Activated CD8-positive, alpha-beta memory T cell treated with anti-CD3 and anti-CD28 coated beads for 24 hours (primary cell): ENCODE data around the gene ATP7B.

ENCODE experiments used
- DNase-seq: peaks from one replicate; pipeline ENCODE4 v3.0.0-alpha.2; 2020

ATP7B gene

DNA sequence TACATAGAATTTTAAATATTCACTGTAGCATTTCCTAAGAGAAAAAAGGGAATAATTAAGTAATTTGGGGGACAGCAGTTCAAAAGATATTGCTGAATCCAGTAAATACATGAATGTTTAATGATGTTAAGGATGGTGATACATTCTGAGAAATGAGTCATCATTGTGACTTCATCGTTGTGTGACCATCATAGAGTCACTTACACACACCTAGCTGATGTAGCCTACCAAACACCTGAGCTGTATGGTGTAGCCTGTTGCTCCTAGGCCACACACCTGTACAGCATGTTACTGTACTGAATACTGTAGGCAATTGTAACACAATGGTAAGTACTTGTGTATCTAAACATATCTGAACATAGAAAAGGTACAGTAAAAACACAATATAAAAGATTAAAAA lies 34.8 kb downstream of the ATP7B start:
- no peak for DNase-seq

DNA sequence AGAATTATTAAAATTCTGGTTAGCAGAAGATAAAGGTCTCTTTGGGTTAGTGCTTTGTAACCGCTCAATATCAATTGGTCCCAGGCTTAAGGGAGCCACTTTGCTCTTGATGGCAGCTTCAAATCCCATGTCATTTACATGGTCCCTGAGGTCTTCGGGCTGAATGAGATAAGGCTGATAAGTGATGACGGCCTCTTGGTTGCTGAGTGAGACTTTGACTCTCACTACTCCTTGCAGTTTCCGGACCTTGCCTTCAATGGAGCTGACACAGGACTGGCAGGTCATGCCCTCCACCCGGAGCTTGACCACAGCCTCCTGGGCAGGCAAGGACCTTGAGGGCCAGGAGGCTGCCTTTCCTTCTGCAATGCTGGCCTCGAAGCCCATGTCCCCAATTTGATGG lies 36.8 kb downstream of the ATP7B start:
- DNase-seq, result no peak

DNA sequence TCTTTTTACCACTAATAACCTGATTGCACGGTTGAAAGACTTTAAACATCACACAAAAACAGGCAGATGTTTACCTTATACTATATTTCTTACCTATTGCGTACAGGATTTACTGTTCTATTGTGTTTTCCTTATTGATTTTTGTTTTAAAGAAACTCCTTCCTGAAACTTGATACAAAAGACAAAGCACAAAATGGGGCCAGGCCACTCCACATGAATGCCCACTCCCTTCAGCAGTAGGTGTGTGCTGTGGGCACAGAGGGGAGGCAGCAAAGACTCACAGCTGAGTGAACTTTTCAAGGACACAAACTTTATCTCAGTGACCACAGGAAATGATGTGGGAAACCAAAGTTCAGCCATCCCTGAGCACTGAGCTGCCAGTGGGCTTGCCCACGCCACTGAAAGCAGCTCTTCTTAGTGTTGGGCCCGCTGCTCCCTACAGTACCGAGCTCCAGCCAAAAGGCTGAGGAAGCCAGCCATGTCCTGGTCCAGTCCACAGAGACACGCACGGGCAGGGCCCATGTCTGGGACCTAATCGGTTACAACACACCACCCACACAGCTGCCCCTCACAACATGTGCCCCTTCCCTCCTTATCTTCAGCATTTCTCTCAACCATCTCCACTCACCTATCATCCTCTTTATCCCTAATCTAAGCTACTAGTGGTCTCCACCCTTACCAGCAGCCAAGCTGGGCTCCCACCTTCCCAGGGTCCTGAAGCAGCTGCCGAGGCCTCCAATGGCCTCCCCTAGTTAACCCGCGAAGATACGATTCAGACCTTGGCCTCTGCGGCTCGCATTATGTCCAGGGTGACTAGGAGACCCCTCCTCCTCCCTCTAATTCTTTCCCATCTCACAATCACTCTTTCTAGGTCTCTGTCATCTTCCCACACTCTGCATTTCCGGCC lies 39.5 kb downstream of the ATP7B start:
- no peak for DNase-seq

DNA sequence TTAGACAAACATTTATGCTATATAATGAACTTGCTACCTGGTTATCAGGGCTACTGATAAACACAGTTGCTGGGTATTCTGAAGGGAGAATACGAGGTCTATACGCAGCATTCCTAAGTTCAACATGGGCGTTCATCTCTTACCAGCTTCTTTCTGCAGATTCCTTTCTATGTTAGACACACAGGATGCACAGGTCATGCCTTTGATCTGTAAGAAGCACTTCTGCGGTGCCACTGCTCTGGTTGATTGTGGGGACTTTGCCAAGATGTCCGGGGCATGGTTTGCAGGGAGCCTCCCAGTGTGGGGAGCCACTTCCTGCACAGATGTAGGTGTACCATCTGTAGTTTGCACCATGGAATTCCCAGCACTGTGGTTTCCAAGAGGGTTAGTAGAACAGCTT lies 40.9 kb downstream of the ATP7B start:
- no peak for DNase-seq

DNA sequence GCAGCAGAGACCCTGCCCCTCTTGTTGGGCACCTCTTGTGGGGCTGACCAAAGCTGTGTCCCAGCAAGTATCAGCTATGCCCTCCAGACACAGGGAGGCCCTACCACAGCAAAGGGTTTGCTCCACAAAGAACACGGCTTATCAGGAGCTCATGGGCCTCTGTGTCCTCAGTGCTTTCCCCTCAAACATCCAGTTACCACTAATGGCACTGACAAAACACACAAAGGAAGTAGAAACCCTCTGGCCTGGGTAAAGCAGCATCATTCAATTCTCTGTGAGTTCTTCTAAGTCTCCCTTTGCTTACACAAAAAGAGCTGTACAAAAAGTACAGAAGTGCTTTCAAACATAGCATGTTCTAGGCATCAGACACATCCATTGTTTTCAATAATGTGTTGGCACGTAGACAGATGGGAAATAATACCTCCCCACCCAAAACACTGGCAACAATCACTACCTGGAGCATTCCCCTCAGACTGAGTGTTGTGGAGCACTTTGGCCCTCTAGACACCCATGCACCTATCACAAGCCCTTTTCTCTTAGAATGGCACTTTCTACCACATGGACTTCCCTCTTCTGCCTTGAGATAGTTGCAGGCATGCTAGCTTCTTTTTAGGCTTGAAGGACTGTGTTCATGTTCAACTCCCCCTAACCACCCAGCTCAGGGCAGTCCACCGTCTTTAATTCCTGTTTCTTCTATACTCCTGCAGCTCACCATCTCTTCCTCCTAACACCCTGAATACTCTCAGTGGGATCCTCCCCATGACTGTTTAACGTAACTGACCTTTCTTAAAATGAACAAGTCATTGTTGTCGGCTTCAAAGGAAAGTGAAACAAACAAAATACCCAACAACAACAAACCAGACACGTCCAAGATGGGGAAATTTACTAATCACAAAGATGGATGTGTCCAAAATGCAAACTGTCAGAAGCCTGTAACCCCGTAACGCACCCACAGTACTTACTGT lies 43.5 kb downstream of the ATP7B start:
- no peak for DNase-seq

DNA sequence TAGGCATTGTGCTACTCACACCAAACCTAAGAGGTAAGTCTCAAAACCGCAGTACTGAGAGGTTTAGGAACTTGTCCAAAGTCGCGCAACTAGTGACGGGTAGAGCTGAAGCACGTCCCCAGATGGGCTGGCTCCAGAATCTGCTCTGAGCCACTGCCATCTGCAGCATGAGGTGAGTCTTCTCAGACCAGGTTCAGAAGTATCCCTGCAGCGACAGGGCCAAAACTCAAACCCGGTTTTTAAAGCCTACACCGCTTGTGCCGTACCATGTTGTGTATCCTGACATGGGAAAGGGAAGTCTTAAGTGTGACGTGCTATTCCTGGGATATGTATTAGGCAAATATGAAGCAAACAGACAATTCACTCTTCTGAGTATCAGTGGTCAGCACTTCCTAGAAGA lies 45.1 kb downstream of the ATP7B start:
- no peak for DNase-seq

DNA sequence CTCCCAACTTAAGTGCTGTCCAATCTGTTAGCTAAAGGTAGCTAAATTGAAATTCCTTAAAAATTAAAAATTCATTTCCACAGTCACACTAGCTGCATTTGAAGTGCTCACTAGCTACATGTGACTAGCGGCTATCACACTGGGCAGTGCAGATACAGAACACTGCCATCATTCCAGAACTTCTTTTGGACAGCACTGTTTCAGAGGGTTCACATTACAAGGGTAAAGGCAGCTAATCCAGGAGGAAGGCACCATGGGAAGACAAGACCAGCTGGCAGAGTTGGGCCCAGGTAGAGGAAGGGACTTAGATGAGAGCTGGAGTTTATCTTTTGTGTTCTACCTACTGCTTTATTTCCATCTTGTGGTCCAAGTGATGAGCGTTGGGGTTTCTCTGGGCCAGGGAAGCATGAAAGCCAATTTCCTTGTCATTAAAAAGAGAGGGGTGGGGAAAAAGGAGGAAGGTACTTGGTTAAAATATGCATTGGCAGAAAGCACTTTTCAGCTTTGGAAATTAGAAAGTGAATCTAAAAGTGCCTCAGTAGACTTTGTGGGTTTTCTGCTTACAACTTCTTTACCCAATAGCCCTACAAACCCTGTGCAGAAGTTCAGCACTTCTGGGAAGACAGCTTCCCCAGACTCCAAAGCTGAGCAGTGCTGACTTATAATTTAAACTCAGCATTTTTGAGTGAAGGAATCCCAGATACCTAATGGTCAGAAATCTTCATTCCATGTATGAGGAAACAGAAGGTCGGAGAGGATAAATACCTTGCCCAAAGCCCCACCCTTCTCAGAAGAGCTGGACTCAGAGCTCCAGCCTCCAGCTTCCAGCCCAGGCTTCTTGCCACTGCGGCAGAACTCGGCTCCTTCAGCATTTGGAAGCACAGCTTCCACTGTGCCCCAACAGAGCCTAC lies 49.5 kb downstream of the ATP7B start:
- no peak for DNase-seq

DNA sequence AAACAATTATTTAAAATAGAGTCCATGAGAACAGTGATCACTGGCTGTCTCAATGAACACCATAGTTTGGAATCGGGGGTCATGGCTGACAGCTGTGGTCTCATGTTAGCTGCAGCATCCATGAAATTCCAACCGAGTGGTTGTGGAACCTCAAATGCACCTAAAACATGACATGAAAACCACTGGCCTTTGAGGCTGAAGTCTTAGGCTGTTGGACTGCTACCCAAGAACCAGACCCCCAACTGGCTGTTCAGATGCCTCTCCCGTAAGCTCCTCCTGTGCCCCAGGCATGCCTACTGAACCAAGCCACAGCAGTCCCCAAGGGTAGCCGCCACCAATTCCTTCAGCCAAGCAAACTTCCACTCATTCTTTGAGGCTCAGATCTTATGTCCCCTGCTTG lies 50.5 kb downstream of the ATP7B start:
- DNase-seq, result no peak

DNA sequence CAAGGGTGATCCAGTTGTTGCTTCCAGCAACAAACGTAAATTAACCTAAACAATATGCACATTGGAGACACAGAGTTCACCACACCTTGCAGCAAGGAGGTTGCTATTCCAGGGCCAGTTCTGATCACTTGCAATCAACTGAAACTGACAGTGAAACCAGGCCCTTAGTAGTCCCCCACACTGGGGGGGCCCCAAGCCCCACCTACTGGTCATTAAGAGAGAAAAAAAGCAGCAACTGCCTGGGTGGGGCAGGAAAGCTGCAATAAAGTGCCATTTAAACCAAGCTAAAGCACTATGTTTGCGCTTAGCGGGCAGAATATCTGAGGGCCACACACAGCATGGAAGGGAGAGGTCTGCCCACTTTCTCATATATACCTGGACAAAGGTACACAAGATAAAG lies 51.5 kb downstream of the ATP7B start:
- DNase-seq, result no peak

DNA sequence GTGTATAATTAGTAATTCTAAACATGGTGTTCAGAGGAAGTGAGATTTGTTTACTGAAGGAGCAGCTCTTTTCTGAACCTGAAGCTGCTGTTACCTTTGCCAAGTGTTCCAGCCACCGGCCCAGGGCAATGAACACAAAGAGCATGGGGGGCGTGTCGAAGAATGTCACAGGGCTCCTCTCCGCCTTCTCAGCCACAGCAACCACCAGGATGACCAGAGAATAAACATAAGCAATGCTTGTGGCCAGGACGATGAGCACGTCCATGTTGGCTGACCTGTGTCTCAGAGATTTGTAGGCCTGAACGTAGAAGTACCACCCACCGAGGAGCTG lies 53.1 kb downstream of the ATP7B start:
- DNase-seq, result peak; percentile 33

DNA sequence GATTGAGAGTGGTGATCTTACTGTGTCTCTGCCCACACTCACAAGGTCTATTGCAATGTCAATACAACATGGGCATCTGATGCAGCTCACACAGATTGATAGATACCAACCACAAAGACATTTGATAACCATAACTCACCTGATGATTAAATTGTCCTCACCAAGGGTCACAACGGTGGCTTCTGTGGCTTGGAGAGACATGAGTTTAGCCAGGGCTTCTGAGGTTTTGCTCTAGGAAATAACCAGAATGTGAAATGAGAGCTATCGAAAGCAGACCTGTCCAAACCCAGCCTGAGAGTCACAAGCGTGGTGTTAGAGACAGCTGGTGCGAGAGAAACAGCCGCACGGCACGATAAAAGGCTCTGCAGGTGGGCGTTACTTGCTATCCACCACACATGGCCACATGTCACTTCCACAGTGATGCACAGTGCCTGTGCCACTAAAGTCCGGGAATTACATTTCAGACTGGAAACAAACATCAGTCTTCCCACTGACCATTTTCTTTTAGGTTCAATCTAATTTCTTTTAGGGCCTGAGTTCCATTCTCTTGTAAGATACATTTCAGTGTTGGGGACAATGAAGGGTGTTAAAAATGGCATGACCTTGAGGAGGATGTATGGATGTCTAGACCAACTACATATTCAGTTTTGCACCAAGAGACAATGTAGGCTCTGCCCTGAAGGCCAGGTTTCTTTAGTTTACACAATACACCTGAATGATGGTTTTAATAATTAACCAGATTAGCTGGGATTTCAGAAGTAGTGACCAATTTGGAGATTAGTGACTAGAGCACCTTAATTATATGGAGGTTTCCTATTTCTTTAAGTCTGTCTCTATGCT lies 53.7 kb downstream of the ATP7B start:
- DNase-seq, result no peak

DNA sequence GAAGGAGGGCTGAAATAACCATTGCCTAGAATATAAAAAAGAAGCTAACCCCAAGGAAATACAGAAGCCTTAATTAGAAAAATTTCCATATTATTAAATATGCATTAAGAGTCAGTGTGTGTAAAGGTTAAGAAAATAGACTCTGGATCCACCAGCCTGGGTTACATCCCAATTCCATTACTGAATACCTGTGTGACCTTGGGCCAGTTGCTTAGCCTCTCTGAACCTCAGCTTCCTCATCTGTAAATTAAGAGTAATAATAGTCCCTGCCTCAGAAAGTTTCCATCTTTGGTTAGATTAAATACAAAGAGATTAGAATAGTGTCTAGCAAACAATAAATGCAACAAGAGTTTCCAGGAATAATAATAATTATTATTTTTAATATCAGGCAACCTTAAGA lies 54.5 kb downstream of the ATP7B start:
- no peak for DNase-seq

DNA sequence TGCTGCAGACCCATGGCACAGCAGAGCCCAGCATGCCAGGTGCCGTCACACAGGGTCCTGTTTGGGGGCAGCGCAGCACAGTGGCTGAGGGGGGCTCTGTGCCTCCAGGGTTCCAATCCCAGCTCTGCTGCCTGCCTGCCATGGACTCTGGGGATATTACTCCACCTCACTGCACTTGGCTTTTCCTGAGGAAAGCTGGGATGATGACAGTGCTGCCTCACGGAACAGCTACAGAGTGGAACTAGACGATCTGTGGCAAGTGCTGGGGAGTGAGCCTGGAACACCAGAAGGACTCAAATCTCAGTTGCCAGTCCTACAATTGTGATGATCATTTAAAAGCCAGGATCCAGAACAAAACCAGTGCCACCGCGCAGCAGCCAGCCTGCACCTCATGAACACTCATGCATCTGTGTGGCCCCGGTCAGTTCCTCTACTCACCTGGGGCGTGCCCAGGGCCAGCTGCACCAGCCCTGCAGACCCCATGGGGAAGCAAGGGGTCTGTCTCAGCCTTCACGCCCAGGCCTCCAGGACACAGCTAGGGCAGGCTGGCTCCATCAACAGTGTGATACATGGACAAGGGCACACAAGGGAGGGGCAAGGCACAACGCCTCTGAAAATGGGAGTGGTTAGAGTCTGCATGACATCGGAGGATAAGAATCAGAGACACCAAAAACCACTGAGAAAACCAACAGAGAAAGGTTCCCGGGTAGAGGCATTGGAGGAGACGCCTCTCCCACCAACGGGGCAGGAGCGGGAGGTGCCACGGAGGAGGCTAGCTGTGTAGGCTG lies 55.2 kb downstream of the ATP7B start:
- DNase-seq, result no peak

DNA sequence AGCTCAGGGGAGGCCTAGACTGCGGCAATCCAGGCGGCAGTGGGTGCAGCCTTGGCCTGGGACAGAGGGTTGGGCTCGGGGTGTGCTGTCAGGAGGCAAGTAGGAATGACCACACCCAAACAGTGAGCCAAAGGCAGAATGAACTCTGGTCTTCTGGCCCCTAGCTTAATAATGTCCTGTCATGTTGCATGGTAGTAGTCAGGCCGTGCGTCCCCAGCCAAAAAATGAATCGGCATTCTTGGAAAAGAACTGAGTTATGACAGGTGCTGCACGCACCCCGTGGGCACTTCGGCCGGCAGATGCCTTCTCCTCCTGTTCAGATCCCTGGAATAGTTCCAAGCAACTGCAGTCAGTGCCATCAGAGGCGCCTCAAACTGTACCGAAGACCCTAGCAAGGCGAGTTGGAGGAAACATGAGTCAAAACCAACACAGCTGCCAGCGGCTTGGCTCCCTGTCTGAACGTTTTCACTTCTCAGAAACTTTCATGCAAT lies 55.9 kb downstream of the ATP7B start:
- no peak for DNase-seq

DNA sequence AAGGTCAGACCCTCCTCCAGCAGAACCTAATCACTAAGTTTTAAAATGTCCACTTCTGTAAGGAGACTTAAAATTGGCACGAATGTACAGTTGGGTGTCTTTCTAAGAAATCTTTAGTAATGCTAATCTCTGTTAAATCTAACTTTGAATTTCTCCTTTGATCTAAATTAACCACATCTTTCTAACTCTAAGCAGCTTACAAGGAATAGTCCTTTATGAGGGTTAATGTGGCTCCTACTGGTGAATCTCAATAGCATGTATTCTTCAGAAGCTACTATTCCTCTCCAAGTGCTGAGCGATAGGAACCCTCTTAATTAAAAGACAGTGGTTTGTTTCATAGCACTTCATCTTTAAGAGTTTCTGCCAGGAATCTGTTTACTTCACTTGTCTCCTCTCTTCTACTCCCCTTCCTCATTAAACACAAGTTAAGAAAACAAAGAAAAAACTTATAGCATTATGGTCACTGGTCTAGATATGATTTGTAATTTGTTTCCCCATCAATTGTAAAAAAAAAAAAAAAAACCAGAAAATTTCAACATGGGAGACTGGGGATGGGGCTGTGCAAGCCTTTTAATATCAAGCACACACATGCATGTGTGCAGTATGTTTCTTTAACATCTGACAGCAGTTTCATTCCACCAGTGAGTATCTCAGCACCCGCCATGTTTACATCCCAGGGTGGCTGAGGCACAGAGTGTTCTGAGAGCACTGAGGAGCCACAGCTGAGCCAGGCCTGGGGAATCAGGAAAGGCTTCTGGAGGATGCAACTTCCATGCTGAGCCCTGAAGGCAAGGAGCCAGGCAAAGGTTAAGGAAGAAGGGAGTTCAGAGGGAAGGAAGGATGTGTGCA lies 57.7 kb downstream of the ATP7B start:
- no peak for DNase-seq

DNA sequence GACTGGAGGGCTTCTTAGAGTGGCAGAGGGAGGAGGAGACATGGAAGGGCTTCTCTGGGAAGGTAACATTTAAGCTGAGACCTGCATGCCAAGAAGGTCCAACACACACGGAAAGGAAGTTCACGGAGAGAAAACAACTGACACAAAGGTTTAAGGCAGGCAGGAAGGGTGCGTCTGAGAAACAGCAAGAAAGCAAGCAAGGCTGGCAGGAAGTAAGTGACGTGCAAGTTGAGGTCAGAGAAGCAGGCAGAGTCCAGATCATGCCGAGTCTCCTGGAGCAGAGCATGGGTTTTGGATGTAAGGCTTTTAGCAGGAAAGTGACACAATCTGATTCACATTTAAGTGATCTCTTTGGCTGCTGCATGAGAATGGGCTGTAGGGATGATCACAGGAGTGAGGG lies 60.5 kb downstream of the ATP7B start:
- DNase-seq, result no peak

DNA sequence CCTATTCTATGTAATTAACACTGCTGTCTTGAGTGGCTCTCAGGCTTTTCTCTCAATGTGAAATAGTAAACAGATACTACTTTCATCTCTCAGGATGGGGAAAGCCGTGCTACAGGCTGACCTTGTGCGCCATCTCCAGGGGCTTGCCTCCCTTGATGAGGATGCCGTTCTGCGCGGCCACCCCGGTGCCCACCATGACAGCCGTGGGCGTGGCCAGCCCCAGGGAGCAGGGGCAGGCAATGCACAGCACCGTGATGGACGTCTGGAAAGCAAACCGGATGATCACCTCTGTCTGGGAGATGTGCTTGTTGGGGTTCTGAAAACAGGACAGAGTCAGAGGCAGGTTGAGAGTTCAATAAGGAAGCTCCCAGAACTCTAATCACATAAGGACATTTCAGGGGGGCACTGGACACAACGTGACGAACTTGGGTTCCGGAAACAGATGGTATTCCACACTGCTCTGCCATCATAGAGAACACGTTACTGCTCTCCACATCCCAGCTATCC lies 65.0 kb downstream of the ATP7B start:
- DNase-seq, result no peak

DNA sequence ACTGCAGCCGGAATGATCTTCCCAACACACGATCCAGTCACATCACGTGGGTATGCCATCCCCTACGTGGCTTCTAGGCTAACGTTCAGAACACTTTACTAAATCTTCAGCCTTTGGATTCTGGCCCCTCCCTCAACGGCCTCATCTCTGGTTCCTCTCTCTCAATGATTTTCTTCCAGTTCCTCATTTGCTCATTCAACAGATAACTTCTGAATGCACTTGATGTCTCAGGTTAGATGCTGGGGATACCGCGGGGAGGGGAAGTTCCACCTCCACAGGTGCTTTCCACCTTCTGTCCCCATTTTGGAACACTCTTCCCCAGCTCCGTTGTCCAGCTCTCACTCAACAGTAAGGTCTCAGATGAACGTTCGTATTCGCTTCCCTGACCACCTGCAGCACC lies 66.1 kb downstream of the ATP7B start:
- DNase-seq, result no peak

DNA sequence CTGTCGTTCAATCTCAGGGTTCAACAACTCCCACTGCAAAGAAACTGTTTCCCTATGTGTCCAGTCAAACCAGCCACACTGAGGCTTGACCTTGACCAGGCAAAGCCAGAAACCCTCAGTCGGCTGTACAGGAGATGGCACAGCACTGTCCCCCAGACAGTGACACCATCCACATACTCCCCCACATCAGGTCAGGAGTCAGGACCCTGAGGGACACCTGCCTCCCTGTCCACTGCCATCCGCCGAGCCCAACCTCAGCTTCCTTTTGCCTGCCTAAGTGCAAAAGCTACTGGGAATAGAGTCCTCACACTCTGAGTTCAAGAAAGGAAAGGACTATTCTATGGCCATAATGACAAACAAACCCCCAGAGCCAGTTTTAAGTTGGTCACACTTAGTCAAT lies 66.8 kb downstream of the ATP7B start:
- no peak for DNase-seq

DNA sequence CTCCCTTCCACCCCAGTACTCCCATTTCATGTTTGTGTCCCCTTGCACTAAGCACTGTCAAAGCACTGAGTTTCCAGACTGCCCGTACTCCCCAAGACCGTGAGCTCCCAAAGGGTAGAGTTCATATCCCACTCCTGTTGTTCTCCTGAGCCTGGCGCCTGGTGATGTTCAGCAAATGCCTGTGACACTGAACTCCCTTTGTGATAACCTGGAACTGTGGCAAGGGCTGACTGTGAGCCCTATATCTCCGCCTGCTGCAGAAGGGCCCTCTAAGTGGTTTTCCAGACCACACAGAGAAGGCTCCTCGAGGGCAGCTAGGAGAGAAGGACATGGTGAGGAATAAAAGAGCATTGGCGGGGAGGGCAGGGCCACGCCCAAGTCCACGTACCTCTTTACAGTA lies 67.5 kb downstream of the ATP7B start:
- DNase-seq, result no peak
